Gastrocnemius medialis (tissue), 4 donors: ENCODE data around the gene NEK6. TPM values are rescaled to one million over a fixed set of nuclear protein-coding genes. Genes with fewer than 3 reads are reported as not detected.
A peak's percentile ranks its signal among the peaks of the same experiment; 100 is the strongest.

Experiments
- ATAC-seq, 2 donors: fragments of 150-250 bp; one replicate each; pipeline ENCODE4 v1.9.1; 2016
- DNase-seq, 2 donors: peaks; one replicate each; pipeline ENCODE4 v3.0.0-alpha.2; 2019
- H3K27ac ChIP-seq, 4 donors: fragments of 200-600 bp; sonication (generic); 1 replicate in 1 of 4; 2 replicates in 3 of 4; pipeline ENCODE4 v1.5.1; 2016 to 2018; ENCODE audit warnings: mild to moderate bottlenecking in 2 of 4, moderate library complexity in 1 of 4
- H3K27me3 ChIP-seq, 3 donors: fragments of 200-600 bp; sonication (generic) in 2 of 3; 1 replicate in 1 of 3; 2 replicates in 2 of 3; pipeline versions ENCODE4 v1.5.1 to v1.6.0; 2016 to 2019; ENCODE audit warnings: mild to moderate bottlenecking in 1 of 3, moderate library complexity in 1 of 3
- H3K36me3 ChIP-seq, 2 donors: fragments of 200-600 bp; sonication (generic) in 1 of 2; one replicate each; pipeline ENCODE4 v1.5.1; 2017 to 2018
- H3K4me1 ChIP-seq, 2 donors: fragments of 200-600 bp; sonication (generic) in 1 of 2; one replicate each; pipeline ENCODE4 v1.5.1; 2016 to 2017; ENCODE audit warnings: mild to moderate bottlenecking in 2 of 2
- H3K4me3 ChIP-seq, 4 donors: fragments of 200-600 bp; sonication (generic) in 3 of 4; 1 replicate in 1 of 4; 2 replicates in 3 of 4; pipeline ENCODE4 v1.5.1; 2016 to 2019; ENCODE audit warnings: mild to moderate bottlenecking in 2 of 4
- H3K9me3 ChIP-seq, 3 donors: fragments of 200-600 bp; sonication (generic) in 2 of 3; 1 replicate in 1 of 3; 2 replicates in 2 of 3; pipeline ENCODE4 v1.5.1; 2016 to 2019
- CTCF ChIP-seq, 5 experiments: fragments of 450-650 bp in 3 of 5; fragments of 200-600 bp in 2 of 5; sonication (generic) in 2 of 5; IDR thresholded peaks in 4 of 5; conservative IDR thresholded peaks in 1 of 5; 1 replicate in 4 of 5; 2 replicates in 1 of 5; pipeline ENCODE4 v1.5.1; 2016 to 2019; ENCODE audit warnings: antibody characterized with exemption in 5 of 5, mild to moderate bottlenecking in 3 of 5, moderate library complexity in 3 of 5
- POLR2A ChIP-seq, 2 donors: fragments of 450-650 bp; IDR thresholded peaks; one replicate each; pipeline ENCODE4 v1.6.1; 2017; ENCODE audit warnings: antibody characterized with exemption in 2 of 2, mild to moderate bottlenecking in 2 of 2, moderate library complexity in 2 of 2
- in situ Hi-C, 4 donors: fragments of 200-750 bp; cut with MboI; loops; one replicate each; pipeline versions ENCODE4 v1.15.0 to v1.8.0; 2017; ENCODE audit warnings: low sequenced_read_pairs in 4 of 4
- intact Hi-C: fragments of 100-400 bp; cut with DNase I; formaldehyde crosslinking; loops from one replicate; pipeline ENCODE4 v1.15.1; 2023; ENCODE audit warnings: low total_unique reads
- total RNA-seq, 4 donors: library from RNA; depleted of rRNA; stranded (reverse); fragments of >200 nt; gene quantifications; one replicate each; pipeline versions ENCODE4 v1.1.0 to v1.2.3, GENCODE V29; 2016

Gene NEK6
- total RNA-seq, 4 donors from 2014 or later = 2.3 to 10.1 (median 3.5) TPM

GRCh38 chr9:124363326-124364096 is 105.8 kb downstream of the NEK6 start:
- no peak for DNase-seq
- intact Hi-C loops (no loop called here), in situ Hi-C loops (no loop called here)
- Histone ChIP-seq H3K27ac (no peak overlapping the region), H3K36me3 (no peaks in the 10 kb centered on the region), H3K4me3 (no peak overlapping the region), H3K9me3 (no peaks in the 10 kb centered on the region), H3K4me1 (peaks cover 29 to 30% of the 10 kb centered on the region in 2 donors), H3K27me3 (no peaks in the 10 kb centered on the region)
- ATAC-seq = no peak
- TF ChIP-seq CTCF (IDR thresholded peaks at IDR 0.05 in 4 of 5, conservative IDR thresholded peaks at IDR 0.05 in 1 of 5) (no peak), POLR2A (IDR thresholded peaks at IDR 0.05) (no peak)

GRCh38 chr9:124364141-124364540 is 106.4 kb downstream of the NEK6 start:
- peaks cover 23 to 33% of the 10 kb centered on the region in 2 donors for H3K4me1 ChIP-seq
- no peaks in the 10 kb centered on the region for H3K36me3 ChIP-seq
- ATAC-seq (peak in 1 of 2 donors; percentile 29), DNase-seq (no peak)
- no peaks in the 10 kb centered on the region for H3K9me3 ChIP-seq
- in situ Hi-C loops = no loop called here
- no peak overlapping the region for H3K27ac ChIP-seq
- H3K27me3 ChIP-seq = no peaks in the 10 kb centered on the region
- no peak overlapping the region for H3K4me3 ChIP-seq
- intact Hi-C loops = no loop called here
- TF ChIP-seq CTCF (IDR thresholded peaks at IDR 0.05 in 4 of 5, conservative IDR thresholded peaks at IDR 0.05 in 1 of 5) = no peak
- TF ChIP-seq POLR2A (IDR thresholded peaks at IDR 0.05) = no peak

DNA sequence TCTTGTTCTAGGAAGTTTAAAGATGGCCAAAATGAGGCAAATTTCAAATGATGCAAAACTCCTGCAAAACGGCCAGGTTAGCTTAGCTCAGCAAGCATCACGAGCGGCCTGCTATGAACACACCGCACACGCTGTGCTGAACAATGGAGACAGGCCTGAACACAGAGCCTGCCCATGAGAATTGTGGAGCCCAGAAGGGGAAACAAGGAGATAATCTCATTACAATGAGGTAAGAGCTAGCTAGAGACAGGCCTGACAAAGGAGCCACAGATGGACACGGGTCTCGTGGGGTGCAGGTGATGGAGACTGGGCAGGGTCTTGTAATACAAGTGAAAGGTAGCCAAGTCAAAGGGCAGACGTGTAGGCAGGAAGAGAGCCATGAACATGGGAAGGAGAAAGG is 107.3 kb downstream of the NEK6 start:
- Histone ChIP-seq H3K36me3 (no peaks in the 10 kb centered on the region), H3K4me1 (peaks cover 26 to 35% of the 10 kb centered on the region in 2 donors), H3K4me3 (no peak overlapping the region), H3K9me3 (no peaks in the 10 kb centered on the region), H3K27ac (no peak overlapping the region), H3K27me3 (no peaks in the 10 kb centered on the region)
- in situ Hi-C loops = no loop called here
- TF ChIP-seq CTCF (IDR thresholded peaks at IDR 0.05 in 4 of 5, conservative IDR thresholded peaks at IDR 0.05 in 1 of 5) = no peak
- TF ChIP-seq POLR2A (IDR thresholded peaks at IDR 0.05) = no peak
- ATAC-seq = no peak
- DNase-seq = no peak
- intact Hi-C loops = no loop called here

- intact Hi-C loops (no loop called here), in situ Hi-C loops (no loop called here)
- Histone ChIP-seq H3K27me3 (no peaks in the 10 kb centered on the region), H3K9me3 (no peaks in the 10 kb centered on the region), H3K27ac (no peak overlapping the region), H3K4me3 (no peak overlapping the region), H3K4me1 (peaks cover 36 to 44% of the 10 kb centered on the region in 2 donors), H3K36me3 (no peaks in the 10 kb centered on the region)
- no peak for DNase-seq
- no peak for ATAC-seq
- TF ChIP-seq CTCF (IDR thresholded peaks at IDR 0.05 in 4 of 5, conservative IDR thresholded peaks at IDR 0.05 in 1 of 5) = no peak
- no peak for TF ChIP-seq POLR2A (IDR thresholded peaks at IDR 0.05)
Measured at GRCh38 chr9:124366476-124367220, 108.9 kb downstream of the NEK6 start.
